AG09309 (cell line): ENCODE measurements around the gene TBC1D4.
"Not testable (repeated sequence)": the region's sequence is repeated elsewhere in the genome, so short reads cannot be mapped to it uniquely, and the experiment has no call there.

ENCODE experiments used
- DNase-seq: peaks from one replicate; pipeline ENCODE4 v3.0.0-alpha.2; 2010; ENCODE audit warnings: low read depth
- H3K4me3 ChIP-seq: 2 replicates; pipeline ENCODE4 v1.5.1; 2011; ENCODE audit warnings: mild to moderate bottlenecking, low read depth, low read length, moderate library complexity; ENCODE audit not compliant: control insufficient read depth
- CTCF ChIP-seq: IDR thresholded peaks from 2 replicates; pipeline ENCODE4 v1.5.1; 2011; ENCODE audit warnings: mild to moderate bottlenecking, low read depth, low read length, inconsistent platforms; ENCODE audit not compliant: insufficient read depth, control insufficient read depth; ENCODE audit errors: missing control alignments

TBC1D4 gene

GRCh38 chr13:75316427-75316826 lies 165.5 kb downstream of the TBC1D4 start:
- no peak for TF ChIP-seq CTCF
- H3K4me3 ChIP-seq: no peak overlapping the region
- no peak for DNase-seq

- DNase-seq: no peak
- no peak for TF ChIP-seq CTCF
- H3K4me3 ChIP-seq: no peak overlapping the region
Measured at GRCh38 chr13:75312884-75313520, 169.0 kb downstream of the TBC1D4 start.

GRCh38 chr13:75309981-75310580 lies 171.9 kb downstream of the TBC1D4 start:
- no peak overlapping the region for H3K4me3 ChIP-seq
- no peak for TF ChIP-seq CTCF

GRCh38 chr13:75308222-75308621 lies 173.7 kb downstream of the TBC1D4 start:
- no peak for TF ChIP-seq CTCF
- DNase-seq: no peak
- H3K4me3 ChIP-seq: no peak overlapping the region

More at GRCh38 chr13:75309981-75310580, 171.9 kb downstream of the TBC1D4 start:
- no peak for DNase-seq

GRCh38 chr13:75307370-75307949 lies 174.5 kb downstream of the TBC1D4 start:
- no peak overlapping the region for H3K4me3 ChIP-seq
- no peak for DNase-seq
- TF ChIP-seq CTCF: no peak

- not testable (repeated sequence) for H3K4me3 ChIP-seq, DNase-seq
Measured at GRCh38 chr13:75306967-75307366, 175.0 kb downstream of the TBC1D4 start.

- H3K4me3 ChIP-seq: no peak overlapping the region
- TF ChIP-seq CTCF: no peak
- DNase-seq: no peak
Measured at GRCh38 chr13:75305059-75305458, 176.9 kb downstream of the TBC1D4 start.
